IMR-90 (cell line): ENCODE data around the gene SOX2.

ENCODE experiments used
- CHD1 ChIP-seq: IDR thresholded peaks from 2 replicates; pipeline ENCODE4 v1.6.1; 2012; ENCODE audit warnings: low read depth, low read length, improper control_type of control experiment
- CTCF ChIP-seq: conservative IDR thresholded peaks from 2 replicates; pipeline ENCODE4 v1.5.1; 2012; ENCODE audit warnings: mild to moderate bottlenecking, low read depth, low read length, improper control_type of control experiment
- FOS ChIP-seq: fragments of 150-350 bp; IDR thresholded peaks from 2 replicates; pipeline ENCODE4 v1.6.1; 2016; ENCODE audit warnings: low read depth, low read length
- MAFK ChIP-seq: IDR thresholded peaks from 2 replicates; pipeline ENCODE4 v1.6.1; 2012; ENCODE audit warnings: low read depth, low read length, improper control_type of control experiment
- POLR2A ChIP-seq: IDR thresholded peaks from 2 replicates; pipeline ENCODE4 v1.6.1; 2012; ENCODE audit warnings: mild to moderate bottlenecking, low read depth, low read length
- RAD21 ChIP-seq: IDR thresholded peaks from 2 replicates; pipeline ENCODE4 v1.6.1; 2012; ENCODE audit warnings: low read length, improper control_type of control experiment
- RCOR1 ChIP-seq: IDR thresholded peaks from 2 replicates; pipeline ENCODE4 v1.6.1; 2012; ENCODE audit warnings: mild to moderate bottlenecking, low read length, improper control_type of control experiment; ENCODE audit not compliant: insufficient replicate concordance

GRCh38 chr3:181727341-181728032, 15.8 kb downstream of the SOX2 start:
- TF ChIP-seq CTCF (no peak), POLR2A (no peak), MAFK (no peak), RAD21 (no peak), RCOR1 (no peak), FOS (no peak), CHD1 (no peak)
